Activated T-helper 9 cell treated with anti-CD3 and anti-CD28 coated beads, Interleukin-2, amount 50 U/mL, for 16 hours (primary cell): ENCODE results near the gene ACTG1.

Source experiments
- DNase-seq: peaks from one replicate; pipeline ENCODE4 v3.0.0-alpha.2; 2020; ENCODE audit warnings: low read depth

ACTG1 gene

DNA sequence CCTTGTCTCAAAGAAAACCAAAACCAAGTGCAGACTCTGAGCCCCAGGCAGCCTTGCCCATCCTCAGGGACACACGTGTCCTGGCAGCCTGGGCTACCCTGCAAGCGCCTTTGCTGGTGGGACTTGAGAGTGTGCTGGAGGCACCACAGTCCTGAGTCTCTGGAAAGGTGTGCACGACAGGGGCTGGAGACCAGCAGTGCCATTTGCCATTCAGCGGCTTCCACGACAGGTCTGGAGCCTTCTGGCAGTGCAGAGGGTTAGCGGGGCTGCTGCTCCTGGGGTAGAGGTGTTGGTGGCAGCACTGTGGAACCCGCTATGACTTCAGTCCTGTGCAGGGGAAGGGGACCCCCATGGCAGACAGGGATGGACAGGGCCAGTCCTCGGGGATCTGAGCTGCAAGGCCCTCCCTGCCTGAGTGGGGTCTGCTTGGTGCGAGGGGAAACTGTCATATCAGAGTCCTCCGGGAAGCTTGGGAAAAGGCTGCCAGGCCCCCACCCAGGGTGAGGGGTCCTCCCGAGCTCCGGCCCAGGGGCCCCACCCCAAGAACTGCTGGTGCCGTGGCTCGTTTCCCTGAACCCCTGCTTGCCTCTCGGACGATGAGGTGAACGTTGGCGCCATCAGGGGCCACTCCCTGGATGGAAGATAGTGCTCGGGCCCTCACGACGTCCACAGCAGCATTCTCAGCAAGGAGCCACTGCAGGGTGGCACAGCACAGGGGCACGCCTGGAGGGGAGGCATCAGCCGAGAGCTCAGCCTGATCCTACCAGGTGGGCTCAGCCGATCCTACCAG is 32.8 kb upstream of the ACTG1 start:
- DNase-seq, result no peak

DNA sequence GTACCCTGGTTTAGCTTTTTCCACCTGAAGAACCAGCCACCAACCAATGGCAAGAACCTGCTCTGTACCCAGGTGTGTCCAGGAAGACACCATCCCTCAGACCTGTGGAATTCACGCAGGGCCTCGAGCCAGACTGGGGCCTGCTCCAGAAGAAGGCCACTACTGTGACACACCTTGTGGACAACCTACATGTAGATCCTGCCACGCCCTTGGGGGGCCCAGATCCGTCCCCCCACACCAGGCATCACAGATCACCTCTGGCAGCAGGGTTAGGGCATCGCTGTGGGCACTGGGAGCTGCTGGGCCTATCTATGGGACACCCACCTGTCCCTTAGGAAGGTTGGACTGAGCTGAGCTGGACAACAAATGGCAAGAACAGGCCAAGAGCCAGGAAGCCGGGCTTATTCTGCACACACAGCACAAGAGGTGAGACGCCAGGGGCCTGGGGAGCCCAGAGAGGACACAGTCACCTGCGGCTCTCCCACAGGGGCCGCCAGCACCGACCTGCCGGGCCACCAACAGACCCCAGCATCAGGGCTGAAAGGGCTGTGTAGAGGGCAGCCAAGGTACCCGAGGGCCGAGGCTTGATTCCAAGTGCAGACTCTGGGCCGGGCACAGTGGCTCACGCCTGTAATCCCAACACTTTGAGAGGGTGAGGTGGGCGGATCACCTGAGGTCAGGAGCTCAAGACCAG is 31.8 kb upstream of the ACTG1 start:
- DNase-seq, result no peak

DNA sequence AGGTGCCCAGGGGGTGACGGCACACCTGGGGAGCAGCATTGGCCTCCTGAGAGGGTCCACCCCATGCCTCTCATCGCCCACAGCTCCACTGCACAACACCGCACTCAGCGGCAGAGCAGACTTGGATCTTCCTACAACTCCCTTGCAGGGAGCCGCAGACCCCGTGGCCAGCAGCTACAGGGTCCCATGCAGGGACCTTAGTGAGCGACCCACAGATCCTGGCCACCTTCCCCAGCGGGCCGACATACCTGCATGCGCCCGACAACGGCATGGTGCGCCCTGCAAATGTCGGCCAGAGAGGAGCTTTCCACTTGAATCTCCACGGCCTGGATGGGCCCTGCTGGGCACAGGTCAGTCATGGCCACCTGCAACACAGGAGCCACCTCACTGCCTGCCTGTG is 31.2 kb upstream of the ACTG1 start:
- DNase-seq, result no peak

DNA sequence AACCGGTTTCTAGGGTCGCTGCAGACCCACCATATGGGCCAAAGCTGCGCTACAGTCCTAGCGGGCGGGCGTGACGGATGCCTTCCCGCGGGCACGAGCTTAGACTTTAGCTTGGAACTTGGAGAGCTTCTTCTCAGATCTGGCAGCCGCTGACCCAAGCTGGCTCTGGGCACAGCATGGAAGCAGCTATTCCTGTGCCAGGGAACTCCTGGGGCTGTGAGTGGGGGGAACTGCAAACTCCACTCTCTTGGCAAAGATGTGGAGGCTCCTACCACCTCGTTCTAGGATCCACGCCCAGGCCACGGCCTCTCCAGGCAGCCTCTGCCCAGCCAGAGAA is 30.7 kb upstream of the ACTG1 start:
- DNase-seq, result no peak

DNA sequence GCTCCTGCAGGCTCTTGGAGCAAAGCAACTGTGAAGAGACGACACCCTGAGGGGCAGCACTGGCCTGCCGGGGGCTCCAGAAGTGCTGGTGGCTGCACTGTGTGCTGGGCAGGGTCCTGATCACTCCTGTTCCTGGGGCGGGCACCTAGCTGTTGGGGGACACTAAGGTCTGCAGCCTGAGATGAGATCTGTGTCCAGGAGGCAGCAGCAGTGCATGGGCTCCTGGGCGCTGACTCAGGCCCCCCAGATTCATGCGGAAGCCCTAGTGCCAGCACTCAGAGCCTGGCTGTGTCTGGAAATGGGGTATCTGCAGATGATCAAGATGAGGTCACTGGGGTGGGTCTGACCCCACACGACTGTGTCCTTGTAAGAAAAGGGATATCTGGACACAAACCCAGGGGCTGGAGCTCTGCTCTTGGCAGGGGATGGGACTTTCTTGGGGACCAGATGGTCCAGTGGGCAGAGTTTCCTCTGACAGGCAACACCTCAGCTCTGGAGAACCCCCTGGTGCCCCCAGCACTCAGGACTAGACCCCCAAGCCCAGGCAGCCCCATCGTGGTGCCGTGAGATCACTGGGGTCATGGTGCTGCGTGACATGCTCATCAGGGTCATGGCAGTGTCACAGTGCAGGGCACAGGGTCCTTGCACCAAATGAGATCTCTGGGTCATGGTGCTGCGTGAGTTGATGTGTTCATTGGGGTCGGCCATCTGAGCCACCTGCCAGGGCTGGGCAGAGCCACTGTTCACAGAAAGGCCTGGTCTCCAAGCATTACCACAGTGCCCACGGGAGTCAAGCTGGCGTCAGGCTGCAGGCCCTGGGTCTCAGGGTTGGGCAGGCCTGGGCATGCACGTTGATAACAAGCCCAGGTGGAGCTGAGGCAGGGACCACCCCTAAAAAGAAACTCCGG is 30.1 kb upstream of the ACTG1 start:
- DNase-seq, result no peak

DNA sequence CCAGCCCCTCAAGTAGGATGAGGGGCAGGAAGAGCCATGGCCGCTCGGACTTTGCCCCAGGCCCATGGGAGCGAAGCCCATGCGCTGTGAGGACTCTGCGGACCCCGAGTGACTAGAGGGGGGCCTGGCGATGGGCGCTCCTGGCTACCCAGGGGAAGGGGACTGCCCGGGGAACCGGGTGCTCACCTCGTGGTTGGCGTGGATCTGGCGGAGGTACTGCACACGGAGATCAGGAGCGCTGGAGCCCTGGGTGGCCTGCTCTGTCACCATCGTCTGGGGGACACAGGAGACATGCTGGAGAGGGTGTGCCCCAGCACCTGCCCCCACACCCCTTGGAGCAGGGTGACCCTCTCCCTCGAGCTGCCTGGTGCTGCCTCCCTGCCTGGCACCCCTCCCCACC is 28.5 kb upstream of the ACTG1 start:
- no peak for DNase-seq

DNA sequence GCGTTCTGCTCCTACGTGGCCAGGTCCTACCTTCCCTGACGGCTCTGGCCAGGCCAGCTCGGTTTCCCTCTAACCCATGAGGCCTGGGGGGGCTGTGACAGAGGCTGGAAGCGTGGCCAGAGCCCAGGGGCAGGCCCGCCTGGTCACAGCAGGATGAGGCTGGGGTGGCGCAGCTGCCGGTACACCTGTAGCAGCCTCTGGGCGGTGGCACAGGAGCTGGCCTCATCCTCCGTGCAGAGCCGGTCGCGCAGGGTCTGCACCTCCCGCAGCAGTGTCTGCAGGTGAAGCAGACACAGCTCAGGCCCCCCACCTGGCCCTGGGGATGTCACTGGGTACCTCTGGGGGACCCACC is 28.1 kb upstream of the ACTG1 start:
- DNase-seq, result no peak

DNA sequence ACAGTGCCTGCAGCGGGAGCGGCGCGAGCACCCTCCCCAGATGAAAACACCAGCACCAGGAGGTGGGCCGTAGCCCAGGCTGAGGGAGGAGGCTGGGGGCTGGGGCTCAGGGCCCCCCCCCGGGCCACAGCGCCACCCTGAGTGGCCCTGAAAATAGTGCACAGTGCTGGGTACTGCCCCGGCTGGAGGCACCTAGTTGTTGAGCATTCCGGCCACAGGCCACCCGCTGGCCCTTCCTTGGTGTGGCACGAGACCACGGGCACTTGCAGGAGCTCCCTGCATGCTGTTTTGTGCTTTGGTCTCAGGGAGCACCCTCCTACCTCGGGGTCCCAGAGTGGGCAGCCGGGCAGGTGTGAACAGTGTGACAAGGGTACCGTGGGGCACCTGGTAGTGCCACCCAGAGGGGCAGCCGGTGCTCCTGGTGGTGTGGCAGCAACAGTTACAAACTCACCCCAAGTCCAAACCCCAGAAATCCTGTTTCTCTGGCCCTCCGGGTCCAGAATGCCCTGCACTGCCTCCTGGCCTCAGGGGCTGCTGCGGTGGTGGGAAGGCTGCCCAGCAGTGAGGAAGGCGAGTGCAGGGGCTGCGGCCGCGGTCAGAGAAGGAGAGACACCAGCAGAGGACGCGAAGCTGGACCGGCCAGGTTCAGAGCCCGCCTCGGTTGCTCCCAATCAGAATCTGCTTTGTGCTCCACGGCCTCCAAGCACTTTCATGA is 27.5 kb upstream of the ACTG1 start:
- DNase-seq, result no peak

DNA sequence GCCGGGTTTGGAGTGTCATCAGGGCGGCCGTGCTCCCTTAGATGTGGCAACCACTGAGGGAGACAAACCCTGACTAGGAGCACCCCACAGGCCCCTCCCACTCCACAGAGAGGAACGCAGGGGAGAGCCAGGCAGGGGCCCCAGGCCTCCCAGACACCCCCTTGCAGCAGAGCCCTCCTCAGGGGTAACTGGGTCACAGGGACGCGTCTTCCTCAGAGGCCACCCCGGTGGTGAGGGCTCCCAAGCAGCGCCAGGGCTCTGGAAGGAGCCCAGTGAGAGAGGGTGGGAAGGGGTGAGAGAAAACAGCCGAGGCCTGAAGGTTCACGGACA is 26.9 kb upstream of the ACTG1 start:
- DNase-seq, result no peak

DNA sequence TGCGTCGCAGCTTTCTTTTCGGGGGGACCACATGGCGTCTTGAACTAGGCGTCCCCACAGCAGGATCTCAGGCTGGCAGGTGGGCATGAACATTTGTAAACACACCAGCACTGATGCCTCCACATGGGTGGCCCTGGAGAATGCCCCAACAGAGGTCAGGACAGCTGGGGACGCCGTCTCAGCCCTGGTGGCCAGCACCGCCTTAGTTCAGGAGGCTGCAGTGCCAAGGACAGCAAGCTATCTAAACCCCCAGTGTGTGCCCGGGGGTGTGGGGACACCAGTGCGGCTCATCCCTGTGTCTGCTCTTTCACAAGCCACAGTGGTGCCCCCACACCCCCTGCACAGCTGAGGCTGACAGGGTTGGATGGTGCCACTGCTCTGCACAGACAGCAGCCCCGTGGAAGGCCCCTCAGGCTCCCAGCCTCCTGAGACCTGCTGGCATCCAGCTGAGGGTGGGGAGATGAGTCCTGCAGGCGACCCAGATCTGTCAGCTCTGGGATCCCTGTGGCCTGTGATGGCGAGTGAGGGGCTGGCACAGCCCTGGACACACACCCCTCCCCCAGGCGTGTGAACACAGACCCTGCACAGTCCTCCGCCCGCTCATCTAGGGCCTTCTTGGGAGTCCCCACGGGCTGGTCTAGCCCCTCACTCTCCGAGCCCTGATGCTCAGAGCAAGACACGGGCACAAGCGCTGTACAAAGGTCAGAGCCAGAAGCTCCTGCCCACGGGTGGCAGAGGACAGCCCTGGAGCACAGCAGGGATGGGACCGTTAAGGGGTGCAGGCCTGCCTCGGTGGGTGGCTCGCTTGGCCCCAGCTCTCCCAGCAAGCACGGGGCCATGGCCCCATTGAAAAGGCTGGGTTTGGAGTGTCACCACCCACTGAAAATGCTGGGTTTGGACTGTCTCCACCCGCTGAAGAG is 26.3 kb upstream of the ACTG1 start:
- DNase-seq, result no peak

DNA sequence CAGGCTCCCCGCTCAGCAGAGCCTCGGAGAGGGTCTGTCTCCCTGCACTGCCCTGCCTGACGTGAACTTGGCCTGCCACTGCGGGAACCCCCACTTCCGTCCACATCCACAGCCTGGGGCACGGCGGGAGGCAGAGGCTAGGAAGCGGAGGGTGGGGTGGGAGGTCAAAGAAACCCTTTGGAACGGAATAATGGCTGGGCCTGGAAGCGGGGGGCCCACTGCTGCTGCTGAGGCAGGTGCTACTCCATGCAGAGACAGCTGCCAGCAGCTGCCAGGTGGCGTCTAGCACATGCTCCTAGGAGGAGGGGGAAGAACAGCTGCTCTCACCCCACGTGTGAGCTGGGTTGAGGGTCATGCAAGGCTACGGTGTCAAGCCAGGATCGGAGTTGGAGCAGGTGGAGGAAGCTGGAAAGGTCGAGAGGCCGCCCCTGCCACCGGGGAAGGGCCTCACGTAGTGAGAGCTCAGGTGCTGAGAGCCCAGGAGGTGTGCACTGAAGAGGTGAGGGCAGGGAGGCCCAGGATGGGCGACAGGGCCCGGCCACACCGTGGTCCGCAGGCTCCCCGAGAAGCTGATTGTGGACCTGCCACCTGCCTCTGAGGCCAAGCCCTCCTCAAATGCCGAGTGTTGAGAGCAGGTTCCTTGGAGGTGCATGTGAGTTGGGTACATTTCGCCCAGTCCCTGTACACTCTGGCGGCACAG is 25.4 kb upstream of the ACTG1 start:
- DNase-seq, result no peak

DNA sequence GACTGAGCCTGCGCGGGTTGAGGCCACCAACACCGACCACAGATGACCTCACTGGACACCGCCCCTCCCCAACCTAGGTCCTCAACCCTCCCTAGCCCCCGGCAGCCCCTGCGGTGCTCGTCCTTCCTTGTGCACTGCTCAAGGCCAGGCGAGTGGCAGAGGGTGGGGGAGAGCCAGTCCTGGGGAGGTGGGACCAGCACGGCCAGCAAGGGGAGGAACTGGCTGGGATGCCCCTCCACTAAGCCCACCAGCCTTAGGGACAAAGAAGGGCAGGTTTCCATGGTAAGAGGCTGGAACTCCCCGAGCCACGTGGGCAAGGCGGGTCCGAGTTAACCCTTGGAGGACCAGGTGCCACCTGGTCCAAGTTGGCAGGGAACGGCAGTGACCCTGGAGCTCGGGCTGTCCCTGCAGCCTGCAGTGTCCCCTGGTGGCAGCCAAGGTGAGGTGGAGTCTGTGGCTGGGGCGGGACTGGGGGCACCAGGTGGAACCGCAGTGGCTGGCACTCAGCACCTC is 24.8 kb upstream of the ACTG1 start:
- DNase-seq, result no peak

DNA sequence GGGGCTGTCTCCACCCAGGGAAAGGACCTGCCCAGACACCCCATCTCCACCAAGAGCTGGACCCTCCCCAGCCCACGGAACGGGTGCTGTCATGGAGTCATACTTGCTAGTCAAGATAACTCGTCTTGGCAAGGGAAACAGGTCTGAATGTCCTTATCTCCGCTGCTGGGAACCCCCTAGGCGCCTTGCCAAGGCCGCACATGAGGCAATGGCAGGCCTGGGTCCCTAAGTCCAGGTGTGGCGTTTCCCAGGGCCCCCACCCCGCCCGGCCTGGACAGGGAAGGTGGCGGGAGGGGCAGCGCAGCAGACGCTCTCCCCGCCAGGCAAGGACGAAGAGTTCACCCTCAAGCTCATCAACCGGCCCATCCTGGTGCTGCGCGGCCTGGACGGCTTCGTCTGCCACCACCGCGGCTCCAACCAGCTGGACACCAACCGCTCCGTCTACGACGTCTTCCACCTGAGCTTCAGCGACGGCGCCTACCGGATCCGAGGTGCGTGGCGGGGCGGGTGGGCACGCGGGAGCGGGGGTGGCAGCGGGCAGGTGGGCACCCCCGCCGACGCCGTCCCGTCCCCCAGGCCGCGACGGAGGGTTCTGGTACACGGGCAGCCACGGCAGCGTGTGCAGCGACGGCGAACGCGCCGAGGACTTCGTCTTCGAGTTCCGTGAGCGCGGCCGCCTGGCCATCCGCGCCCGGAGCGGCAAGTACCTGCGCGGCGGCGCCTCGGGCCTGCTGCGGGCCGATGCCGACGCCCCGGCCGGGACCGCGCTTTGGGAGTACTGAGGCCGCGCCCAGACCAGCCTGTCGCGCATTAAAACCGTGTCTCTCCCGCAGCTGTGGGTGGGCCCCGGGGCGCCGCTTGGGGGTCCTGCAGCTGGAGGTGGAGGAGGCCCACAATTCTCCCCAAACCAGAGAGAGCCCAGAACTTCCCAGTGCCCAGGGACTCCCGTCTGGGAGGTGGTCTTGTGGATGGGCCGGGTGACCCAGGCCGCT is 24.0 kb upstream of the ACTG1 start:
- DNase-seq, result no peak

DNA sequence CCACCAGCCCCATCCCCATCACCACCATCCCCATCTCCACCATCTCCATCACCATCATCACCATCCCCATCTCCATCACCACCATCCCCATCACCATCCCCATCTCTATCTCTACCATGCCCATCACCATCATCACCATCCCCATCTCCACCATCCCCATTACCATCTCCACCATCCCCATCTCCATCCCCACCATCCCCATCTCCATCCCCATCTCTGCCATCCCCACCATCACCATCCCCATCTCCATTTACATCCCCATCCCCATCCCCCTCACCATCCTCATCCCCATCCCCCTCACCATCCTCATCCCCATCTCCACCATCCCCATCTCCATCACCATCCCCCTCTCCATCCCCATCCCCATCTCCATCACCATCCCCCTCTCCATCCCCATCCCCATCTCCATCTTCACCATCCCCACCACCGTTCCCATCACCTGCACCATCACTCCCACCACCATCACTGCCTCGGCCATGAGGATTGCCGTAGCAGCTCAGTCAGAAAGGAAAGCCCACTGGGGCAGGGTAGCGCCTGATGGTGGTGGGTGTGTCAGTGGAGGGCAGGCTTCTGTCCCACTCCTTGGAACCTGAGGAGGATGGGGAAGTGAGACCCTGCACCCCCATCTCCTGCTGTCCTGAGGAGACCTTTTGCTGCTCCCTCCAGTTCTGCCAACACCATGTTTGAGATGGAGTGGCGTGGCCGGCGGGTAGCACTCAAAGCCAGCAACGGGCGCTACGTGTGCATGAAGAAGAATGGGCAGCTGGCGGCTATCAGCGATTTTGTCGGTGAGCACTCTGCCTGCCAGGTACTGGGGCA is 23.1 kb upstream of the ACTG1 start:
- no peak for DNase-seq

DNA sequence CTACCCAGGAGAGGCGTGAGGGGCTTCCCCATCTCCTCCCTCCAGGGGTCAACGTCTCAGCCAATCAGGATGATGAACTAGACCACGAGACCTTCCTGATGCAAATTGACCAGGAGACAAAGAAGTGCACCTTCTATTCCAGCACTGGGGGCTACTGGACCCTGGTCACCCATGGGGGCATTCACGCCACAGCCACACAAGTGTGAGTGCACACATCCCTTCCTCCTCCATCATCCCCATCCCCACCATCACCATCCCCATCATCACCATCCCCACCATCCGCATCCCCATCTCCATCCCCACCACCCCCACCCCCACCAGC is 22.4 kb upstream of the ACTG1 start:
- no peak for DNase-seq

DNA sequence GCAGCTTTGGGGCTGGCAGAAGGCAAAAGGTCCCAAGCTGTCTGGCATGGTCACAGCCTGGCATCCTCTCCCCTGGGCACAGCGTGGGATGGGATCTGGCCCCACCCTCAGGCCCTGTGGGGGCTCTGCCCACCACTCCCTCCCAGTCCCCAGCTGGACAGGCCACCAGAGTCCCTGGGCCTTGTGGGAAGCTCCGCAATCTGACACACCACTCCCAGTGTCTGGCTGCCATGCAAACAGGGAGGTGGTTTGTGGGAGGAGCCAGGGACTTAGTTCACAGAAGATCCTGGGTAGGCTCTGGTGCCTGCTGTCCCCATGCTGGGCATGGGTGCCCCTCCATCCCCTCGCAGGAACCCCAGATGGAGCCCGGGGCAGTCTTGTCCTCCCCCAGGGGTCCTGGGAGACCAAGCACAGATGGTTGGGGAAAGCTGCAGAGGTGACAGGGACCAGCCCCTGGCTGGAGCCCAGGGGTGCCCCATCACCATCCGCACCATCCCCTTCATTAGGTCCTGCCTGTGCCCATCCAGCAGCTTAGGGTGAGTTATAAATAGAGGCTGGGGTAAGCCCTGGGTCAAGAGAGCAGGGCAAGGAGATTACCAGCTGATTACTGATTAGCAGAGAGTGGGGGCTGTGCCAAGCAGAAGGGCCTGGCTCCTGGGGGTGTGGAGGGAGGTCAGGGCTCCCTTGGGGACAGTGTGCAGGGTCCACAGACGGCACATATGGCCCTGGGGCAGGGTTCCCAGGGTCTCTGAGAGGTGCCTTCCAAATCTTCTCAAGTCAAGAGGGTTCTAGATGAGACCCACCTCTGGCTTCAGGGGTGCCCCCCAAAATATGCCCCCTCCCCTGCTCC is 21.8 kb upstream of the ACTG1 start:
- DNase-seq, result no peak

DNA sequence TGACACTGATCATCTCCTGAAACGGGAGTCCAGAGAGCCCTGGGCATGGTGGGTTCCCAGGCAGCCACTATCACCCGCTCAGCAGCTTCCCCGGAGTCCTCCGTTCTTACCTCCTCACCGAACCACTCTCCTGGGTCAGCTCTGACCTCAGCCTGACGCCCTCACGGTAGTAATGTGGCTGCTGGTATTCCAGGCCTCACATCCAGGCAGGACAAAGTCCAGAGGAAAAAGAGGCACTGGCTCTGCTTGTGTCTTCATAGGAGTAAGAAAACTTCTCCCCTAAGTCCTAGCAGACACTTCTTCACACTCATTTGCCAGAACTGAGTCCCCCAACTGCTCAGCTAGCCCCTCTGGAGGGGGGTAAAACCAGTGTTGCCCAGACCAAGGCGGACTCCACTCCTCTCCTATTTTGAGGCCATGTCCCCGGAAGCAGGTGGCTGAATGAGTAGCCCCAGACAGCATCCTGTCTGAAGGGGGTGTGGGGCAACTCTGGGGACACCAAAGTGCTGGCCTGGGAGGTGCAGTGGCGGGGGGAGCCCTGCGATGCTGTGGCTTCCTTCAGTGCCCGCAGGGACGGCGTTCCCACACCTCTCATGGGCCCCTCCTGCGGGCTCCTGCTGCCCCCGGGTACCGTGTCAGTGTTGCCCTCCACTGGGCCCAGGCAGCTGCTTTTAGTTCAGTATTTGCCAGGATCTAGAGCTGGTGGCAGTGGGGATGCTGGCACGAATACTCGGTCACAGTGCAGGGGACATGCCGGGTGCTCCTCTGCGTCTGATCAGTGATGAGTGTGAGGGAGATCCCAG is 20.9 kb upstream of the ACTG1 start:
- no peak for DNase-seq
